OCI-LY1 (cell line): ENCODE data around the gene ABCA4.

Experiments used
- EZH2 ChIP-seq: fragments of 200-600 bp; sonication (generic), shearing (Covaris generic); IDR thresholded peaks from 2 replicates; pipeline ENCODE4 v1.8.0; 2017; ENCODE audit warnings: borderline replicate concordance, mixed run types, mild to moderate bottlenecking, antibody characterized with exemption, low read length, moderate library complexity, mixed read lengths
- TF ChIP-seq, protein P1 (sequence below): fragments of 200-600 bp; sonication (generic), shearing (Covaris generic); IDR thresholded peaks from 2 replicates; pipeline ENCODE4 v1.5.1; 2017; ENCODE audit warnings: mild to moderate bottlenecking, antibody characterized with exemption, low read length, moderate library complexity, mixed read lengths

DNA sequence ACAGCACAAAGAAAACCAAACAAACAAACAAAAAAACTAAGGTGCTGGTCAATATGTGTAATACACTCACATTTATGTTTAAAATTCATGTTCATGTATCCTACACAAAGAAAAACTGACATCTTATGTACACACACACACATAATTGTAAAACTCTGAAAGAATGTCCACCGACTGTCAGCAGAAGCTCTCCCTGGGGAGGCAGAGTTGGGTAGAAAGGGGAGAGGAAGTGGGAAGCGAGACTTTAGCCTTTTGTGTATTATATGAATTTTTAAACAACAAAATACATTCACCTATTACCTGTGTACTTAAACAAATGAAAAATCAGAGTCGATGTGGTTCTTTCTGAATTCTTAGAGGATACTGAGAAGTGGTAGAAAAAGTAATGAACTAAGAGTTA is 88.3 kb downstream of the ABCA4 start:
- TF ChIP-seq EZH2 = no peak
- TF ChIP-seq, protein P1, sequence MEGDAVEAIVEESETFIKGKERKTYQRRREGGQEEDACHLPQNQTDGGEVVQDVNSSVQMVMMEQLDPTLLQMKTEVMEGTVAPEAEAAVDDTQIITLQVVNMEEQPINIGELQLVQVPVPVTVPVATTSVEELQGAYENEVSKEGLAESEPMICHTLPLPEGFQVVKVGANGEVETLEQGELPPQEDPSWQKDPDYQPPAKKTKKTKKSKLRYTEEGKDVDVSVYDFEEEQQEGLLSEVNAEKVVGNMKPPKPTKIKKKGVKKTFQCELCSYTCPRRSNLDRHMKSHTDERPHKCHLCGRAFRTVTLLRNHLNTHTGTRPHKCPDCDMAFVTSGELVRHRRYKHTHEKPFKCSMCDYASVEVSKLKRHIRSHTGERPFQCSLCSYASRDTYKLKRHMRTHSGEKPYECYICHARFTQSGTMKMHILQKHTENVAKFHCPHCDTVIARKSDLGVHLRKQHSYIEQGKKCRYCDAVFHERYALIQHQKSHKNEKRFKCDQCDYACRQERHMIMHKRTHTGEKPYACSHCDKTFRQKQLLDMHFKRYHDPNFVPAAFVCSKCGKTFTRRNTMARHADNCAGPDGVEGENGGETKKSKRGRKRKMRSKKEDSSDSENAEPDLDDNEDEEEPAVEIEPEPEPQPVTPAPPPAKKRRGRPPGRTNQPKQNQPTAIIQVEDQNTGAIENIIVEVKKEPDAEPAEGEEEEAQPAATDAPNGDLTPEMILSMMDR = no peak
